Mammary epithelial cell (primary cell): ENCODE measurements around the gene TBX2.

Experiments used
- EZH2 ChIP-seq: IDR thresholded peaks from 2 replicates; pipeline ENCODE4 v1.6.1; 2012; ENCODE audit warnings: low read length, inconsistent platforms, borderline replicate concordance
- TF ChIP-seq, protein P1 (sequence below), 2 donors: IDR thresholded peaks in 1 of 2; conservative IDR thresholded peaks in 1 of 2; 2 replicates each; pipeline ENCODE4 v1.5.1; 2011 to 2012; ENCODE audit warnings: inconsistent platforms in 2 of 2, low read length in 2 of 2, mild to moderate bottlenecking in 2 of 2, control low read depth in 1 of 2, low read depth in 1 of 2; ENCODE audit not compliant: insufficient read depth in 1 of 2; ENCODE audit errors: extremely low read depth in 1 of 2

DNA sequence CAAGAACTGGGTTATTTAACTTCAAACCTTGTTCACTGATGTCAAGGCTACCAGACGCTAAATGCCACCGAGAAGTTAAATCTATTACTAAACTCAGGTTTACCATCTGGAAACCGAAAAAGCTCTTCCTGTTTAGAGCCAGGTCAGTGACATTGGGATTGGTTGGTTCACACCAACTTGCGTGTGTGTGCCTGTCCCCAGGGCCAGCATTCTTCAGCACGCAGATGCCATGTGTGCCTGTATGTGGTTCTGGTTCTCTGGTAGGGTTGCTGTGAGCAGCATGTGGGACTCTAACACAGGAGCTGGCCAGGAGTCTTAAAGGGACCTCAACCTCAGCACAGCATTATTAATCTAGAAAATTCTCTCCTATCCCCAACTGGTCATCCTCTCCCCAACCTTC is 18.1 kb upstream of the TBX2 start:
- TF ChIP-seq EZH2, result no peak
- TF ChIP-seq, protein P1, sequence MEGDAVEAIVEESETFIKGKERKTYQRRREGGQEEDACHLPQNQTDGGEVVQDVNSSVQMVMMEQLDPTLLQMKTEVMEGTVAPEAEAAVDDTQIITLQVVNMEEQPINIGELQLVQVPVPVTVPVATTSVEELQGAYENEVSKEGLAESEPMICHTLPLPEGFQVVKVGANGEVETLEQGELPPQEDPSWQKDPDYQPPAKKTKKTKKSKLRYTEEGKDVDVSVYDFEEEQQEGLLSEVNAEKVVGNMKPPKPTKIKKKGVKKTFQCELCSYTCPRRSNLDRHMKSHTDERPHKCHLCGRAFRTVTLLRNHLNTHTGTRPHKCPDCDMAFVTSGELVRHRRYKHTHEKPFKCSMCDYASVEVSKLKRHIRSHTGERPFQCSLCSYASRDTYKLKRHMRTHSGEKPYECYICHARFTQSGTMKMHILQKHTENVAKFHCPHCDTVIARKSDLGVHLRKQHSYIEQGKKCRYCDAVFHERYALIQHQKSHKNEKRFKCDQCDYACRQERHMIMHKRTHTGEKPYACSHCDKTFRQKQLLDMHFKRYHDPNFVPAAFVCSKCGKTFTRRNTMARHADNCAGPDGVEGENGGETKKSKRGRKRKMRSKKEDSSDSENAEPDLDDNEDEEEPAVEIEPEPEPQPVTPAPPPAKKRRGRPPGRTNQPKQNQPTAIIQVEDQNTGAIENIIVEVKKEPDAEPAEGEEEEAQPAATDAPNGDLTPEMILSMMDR (conservative IDR thresholded peaks at IDR 0.05 in 1 of 2, IDR thresholded peaks at IDR 0.05 in 1 of 2; ENCODE audit: extremely low read depth in 1 of 2, insufficient read depth in 1 of 2, low read depth in 1 of 2, low read length in 2 of 2), result no peak
